ENCODE data around the gene DLG2.

DNA sequence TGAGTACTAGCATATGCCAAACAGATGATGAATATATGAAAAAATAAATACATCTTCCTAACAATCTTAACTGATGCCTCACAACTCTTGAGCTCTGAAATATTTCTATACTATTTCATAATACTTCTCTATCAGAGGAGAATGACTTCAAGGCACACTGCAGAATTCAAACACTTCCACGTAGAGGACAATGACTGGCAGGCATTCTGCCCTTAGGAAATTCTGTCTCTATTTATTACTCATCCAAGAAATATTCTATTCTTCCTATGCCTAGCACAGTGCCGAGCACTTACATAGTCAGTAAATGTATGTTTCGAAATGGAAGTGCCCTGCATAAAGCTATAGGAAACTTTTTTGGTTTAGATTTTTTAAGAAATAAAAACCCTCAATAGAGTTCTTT is 809.1 kb downstream of the DLG2 start:
- TF ChIP-seq, protein P1, sequence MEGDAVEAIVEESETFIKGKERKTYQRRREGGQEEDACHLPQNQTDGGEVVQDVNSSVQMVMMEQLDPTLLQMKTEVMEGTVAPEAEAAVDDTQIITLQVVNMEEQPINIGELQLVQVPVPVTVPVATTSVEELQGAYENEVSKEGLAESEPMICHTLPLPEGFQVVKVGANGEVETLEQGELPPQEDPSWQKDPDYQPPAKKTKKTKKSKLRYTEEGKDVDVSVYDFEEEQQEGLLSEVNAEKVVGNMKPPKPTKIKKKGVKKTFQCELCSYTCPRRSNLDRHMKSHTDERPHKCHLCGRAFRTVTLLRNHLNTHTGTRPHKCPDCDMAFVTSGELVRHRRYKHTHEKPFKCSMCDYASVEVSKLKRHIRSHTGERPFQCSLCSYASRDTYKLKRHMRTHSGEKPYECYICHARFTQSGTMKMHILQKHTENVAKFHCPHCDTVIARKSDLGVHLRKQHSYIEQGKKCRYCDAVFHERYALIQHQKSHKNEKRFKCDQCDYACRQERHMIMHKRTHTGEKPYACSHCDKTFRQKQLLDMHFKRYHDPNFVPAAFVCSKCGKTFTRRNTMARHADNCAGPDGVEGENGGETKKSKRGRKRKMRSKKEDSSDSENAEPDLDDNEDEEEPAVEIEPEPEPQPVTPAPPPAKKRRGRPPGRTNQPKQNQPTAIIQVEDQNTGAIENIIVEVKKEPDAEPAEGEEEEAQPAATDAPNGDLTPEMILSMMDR (conservative IDR thresholded peaks at IDR 0.05; ENCODE audit: low read depth, low read length), result no peak
- TF ChIP-seq MAZ (IDR thresholded peaks at IDR 0.05; ENCODE audit: borderline replicate concordance, low read depth, low read length) (no peak), FOS (IDR thresholded peaks at IDR 0.05; ENCODE audit: low read depth, low read length) (no peak), CEBPB (IDR thresholded peaks at IDR 0.05; ENCODE audit: low read depth, low read length) (no peak), POLR2A (IDR thresholded peaks at IDR 0.05; ENCODE audit: low read depth, low read length) (no peak), SMC3 (IDR thresholded peaks at IDR 0.05; ENCODE audit: low read depth, low read length) (no peak), CHD1 (IDR thresholded peaks at IDR 0.05; ENCODE audit: low read depth, low read length) (no peak), MAFK (IDR thresholded peaks at IDR 0.05; ENCODE audit: low read depth, low read length) (no peak)
- TF ChIP-seq, protein P2, sequence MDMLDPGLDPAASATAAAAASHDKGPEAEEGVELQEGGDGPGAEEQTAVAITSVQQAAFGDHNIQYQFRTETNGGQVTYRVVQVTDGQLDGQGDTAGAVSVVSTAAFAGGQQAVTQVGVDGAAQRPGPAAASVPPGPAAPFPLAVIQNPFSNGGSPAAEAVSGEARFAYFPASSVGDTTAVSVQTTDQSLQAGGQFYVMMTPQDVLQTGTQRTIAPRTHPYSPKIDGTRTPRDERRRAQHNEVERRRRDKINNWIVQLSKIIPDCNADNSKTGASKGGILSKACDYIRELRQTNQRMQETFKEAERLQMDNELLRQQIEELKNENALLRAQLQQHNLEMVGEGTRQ (IDR thresholded peaks at IDR 0.05; ENCODE audit: low read depth, low read length), result no peak

Data from IMR-90 (cell line).